Measurements from ENCODE around the gene PCTP.
A peak's percentile ranks its signal among the peaks of the same experiment; 100 is the strongest.

The PCTP gene

DNA sequence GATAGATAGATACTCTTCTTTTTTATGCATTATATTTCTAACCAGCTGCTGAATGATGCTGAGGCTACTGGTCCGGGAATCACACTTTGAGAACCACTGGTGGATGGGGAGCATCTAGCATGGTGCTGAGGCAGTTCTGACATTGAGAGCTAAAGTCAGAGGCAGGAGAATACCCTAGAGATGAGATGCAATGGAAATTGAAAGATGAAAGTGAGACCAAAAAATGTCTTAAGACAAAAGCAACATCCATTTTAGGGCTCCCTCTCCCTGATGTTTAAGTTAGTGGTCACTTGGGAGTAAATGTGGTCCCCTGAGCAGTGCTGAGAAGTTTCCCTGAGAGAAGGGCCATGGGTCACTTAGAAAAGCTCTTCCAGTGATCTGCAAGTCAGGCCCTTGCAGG lies 6.8 kb downstream of the PCTP start:
- no peak for DNase-seq (ENCODE audit: low read depth in 2 of 2)

DNA sequence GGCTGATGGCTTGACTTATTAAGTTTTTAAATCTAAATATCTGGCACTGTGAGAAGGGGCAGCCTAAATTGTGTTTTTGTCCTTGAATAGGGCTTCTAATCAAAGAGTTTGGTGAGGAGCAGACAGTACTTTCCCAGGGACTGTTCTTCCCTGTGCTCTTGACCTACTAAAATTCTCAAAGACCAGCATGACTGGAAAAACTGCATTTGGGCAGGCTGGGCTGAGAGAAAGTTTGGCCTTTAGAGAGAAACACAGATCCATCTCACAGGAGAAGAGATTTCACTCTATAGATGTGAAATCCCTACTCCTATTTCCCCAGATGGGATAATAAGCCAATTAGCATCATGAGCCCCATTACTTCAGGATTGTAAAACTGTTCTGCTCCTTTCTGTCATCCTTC lies 7.3 kb downstream of the PCTP start:
- no peak for DNase-seq (ENCODE audit: low read depth in 2 of 2)

DNA sequence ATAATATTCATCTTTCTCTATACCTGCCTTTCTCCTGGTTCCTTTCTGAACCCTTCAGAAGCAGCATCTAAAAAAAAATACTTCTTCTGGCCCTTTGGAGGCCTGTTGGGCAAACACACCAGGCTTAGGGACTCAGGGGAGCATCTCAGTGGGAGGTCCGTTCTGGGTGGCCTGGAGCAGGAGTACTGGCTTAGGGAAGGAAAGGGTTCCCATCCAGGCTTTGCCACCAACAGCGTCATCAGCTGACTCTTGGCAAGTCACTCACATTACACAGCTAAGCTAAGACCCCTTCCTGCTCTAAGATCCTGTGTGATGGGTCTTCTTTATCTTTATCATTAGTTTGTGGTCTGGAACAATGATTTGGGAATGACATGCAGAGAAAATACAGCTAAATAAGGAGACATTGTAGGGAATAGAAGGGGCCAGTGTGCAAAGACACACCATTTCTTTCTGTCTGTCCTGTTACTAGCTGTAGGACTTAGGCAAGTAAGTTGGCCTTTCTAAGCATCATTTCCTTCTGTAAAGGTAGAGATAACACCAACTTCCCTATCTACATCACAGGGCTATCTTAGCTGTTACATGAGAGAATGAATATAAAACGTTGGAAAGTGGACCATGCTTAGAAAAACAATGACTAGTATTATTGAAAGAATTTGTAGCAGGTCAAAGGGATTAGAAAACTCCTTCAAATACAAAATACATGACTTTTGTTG lies 9.9 kb downstream of the PCTP start:
- DNase-seq (ENCODE audit: low read depth in 2 of 2) = no peak

DNA sequence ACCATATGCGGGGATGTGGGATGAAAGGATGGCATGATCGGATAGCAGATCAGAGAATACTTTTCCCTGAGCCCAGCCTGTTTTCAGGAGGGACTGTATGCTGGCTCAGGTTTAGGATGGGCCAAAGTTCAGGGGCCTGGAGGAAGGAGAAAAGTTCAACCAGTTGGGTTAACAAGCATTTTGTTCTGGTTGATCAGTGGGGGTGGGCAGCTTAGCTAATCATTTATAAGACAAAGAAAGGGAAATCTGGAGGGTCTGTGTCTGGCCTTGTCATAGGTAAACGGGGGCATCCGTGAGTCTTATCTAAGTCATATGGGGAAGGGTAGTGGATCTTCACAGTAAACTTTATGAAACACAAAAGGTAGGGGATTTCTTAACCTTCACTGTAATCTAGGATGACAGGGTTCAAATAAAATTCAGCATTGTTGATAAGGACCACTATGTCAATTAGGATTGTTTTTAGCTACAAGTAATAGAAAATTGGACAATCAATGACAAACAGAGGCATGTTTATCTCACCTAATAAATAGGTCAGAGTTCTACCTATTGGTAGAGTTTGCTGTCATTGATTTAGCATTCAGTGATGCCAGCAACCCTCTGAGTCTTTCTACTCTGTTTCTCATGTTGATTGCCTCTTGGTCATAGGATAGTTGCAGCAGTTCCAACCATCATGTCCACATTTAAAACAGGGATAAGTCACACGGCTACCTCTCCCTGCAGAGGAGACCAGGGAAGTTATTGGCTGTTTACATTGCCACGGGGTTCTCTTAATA lies 11.4 kb downstream of the PCTP start:
- DNase-seq (ENCODE audit: low read depth in 2 of 2) = no peak

DNA sequence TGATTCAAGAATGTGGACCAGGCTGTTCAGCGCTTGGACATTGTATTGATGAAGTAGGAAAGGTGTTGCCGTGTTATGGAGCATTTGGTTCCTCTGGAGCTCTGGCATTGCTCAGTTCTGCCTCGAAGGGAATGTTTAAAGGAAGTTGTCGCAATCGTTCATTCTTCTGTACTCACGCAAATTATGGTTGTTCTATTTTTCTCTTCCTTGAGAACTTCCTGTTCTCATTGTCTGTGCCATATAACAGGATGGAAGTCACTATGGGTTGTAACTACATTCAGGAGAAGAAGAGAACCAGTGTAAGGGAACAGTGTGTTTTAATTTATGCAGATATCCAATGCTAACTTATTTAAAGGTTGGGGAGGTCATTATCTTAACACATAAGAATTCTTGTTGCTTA lies 13.0 kb downstream of the PCTP start:
- no peak for DNase-seq (ENCODE audit: low read depth in 2 of 2)

DNA sequence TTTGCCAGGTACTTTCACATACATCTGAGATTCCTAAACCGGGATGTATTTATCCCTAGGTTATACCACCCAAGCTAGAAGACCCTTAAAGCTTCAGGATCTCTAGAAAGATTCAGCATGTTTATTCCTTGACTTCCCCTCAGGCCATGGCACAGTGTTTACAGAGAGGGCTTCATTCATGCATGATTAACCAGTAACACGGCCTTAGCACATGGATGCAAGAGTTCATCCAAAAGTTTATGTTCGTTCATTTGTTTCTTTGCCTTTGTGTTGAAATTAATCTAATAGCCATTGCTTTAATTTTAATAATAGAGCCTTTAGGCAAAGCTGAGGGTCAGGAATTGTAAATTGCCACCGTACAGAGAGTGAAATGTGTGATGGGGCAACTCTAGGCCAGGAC lies 13.8 kb downstream of the PCTP start:
- no peak for DNase-seq (ENCODE audit: low read depth in 2 of 2)

DNA sequence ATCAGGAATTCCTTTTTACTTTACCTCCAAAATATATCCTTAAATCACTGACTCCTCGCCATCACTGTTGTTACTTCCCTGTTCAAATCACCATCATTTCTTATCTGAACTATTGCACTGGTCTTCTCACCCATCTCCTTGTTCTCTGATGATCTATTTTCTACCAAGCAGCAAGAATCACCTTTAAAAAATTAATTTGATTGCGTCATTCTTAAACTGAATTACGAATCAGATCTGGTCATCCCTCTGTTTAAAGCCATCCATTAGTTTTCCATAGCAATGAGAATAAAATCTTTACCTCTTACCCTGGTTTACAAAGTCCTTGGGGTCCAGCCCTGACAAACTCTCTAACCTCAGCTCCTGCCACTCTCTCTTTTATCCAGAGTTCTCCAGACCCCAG lies 14.6 kb downstream of the PCTP start:
- no peak for DNase-seq (ENCODE audit: low read depth in 2 of 2)

DNA sequence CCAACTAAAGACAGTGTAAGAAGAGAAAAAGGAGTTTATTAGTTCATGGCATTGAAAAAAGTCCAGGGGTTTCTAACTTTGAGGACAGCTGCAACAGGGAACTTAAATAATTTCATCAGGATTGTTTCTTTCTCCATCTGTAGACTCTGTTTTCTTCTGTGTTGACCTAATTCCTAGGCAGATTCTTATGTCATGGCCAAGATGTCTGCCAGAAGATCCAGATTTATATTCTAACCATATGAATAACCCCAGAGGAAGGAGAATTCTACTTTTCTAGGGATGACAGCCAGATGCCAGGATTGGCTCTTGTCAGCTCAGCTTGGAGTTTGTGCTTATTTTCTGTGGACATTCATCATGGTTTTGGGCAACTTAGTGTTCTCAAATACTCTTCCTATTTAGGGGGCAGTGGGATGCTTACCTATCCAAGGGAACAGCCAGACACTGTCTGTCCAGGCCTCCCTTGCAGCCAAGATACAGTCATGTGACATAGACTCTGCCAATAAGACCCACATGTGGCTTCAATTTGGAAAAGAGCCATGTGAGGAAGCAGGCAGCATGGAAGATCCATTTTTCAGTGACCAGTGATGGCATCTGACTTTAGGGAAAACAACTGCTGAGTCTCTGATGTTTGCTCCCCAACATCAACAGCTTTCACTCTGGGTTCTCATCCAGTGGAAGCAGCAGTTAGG lies 18.2 kb downstream of the PCTP start:
- DNase-seq (ENCODE audit: low read depth in 2 of 2) = no peak

DNA sequence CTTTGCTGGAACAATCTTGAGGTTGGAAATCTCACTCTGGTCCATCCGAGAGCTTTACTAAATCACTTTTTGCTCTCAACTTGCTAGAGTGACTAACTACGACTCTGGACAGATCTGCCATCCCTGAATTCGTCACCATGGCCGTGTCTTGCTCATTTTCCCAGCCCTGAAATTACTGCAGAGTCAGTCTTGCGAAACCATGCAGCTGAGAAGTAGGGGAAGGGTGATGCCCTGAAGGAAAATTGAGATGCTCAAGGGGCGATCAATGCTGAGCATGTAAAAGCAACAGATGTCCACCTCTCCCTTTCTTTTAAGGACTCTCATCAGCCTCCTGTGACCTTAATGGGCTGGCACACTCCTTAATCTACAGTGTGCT lies 18.8 kb downstream of the PCTP start:
- DNase-seq (ENCODE audit: low read depth in 2 of 2) = peak; percentile 48 to 52

DNA sequence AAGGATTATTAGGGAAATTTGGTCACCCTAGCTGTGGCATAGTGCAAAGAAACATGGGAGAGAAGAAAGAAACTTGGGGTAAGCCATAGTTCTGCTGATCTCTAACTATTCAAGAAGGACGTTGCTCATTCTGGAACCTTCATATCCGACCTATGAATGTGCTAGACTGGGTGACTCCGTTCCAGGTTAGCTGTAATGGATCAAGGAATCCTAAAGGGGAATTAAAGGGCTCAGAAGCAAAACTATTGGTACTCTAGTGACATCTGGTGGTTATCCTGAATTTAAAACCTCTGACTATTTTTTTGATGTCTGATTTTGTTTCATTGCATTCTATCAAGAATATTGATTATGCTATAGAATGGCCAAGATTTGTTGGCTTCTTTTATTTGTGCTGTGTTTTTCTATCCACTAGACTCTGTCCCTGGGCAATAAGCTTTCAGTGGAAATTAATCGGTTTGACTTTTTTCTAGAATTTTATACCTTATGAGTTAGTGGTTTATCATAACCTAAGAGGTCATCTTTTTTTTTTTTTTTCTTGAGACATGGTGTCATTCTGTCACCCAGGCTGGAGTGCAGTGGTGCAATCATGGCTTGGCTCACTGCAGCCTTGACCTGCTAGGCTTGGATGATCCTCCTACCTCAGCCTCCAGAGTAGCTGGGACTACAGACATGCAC lies 19.5 kb downstream of the PCTP start:
- DNase-seq (ENCODE audit: low read depth in 2 of 2) = peak; percentile 45 to 48

DNA sequence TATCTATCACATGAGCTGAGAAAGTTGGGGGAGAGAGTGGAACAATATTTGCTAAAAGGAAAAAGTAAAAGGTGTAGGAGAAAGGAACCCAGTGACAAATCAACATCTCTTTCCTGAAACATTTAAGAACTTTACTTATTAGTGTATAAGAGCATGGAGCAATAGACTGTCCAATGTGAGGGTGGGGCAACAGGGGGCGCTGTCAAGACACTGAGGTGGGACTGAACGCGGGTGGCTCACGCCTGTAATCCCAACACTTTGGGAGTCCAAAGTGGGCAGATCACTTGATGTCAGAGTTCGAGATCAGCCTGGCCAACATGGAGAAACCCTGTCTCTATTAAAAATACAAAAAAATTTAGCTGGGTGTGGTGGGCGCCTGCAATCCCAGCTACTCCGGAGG lies 21.2 kb downstream of the PCTP start:
- no peak for DNase-seq (ENCODE audit: low read depth in 2 of 2)

DNA sequence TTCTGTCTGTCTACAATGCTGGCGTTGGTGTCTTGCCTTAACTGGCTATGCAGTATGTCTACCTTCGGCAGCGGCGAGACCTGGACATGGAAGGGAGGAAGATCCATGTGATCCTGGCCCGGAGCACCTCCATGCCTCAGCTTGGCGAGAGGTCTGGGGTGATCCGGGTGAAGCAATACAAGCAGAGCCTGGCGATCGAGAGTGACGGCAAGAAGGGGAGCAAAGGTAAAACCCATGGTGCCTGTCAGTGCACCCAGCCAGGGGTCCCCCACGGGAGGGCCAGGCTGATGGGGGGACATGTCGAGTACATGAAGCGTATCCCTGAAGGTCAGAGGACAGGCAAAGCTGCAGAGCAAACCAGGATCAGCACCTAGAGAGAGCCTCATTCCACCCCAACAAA lies 22.8 kb downstream of the PCTP start:
- no peak for DNase-seq (ENCODE audit: low read depth in 2 of 2)

DNA sequence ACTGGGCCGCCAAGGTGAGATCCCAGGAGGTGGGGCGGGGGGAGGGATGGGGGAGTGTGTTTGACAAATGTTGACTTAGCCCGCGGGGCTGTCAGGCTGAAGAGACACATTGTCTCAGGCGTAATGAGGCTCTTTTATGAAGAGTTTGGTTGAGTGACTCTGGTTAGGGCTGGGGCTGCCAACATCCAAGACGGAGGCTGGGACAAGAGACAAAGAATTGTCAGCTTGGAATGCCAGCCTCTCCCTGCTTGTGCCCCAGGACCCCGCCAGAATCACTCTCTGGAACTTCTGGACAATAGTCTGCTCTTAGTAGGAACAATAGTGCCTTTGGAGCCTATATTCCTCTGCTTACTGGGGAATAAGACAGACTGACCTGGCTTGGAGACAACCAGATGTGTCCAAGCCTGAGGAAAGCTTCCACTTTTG lies 24.0 kb downstream of the PCTP start:
- DNase-seq (ENCODE audit: low read depth in 2 of 2) = no peak

DNA sequence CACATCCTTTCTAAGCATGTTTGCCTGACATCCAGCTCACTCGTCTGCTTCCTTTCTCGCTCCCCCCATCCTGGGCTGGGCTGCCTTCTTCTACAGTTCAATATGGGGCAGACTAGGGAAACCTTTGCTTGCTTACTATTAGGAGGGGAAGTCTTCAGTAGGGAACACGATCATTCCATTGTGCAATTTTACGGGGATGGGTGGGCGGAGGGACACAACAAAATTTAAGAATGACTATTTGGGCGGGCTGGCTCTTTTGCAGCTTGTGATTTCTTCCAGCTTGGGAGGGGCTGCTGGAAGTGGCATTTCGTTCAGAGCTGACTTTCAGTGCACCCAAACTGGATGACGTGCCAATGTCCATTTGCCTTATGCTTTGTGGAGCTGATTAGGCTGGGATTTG lies 25.4 kb downstream of the PCTP start:
- no peak for DNase-seq (ENCODE audit: low read depth in 2 of 2)

DNA sequence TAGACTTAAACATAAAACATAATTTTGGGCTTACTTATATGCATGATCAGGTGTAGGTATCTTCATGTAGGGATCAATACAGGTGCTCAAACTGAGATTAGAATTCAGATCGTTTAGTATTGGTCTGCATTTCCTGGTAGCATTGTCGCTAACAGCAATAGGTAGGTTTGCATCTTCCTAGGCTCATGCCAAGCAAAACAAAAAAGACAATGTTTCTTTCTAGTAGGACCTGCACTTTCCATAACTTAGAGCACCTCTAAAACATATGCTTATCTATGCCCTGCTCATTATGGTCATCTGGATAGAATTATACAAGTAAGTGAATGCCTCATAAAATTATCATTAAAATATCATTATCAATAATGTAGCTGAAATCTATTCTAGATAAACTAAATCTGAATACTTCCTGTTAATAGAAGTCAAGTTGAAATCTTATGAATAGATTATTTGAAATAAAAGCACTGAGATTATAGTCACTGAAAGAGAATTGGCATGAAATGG lies 26.7 kb downstream of the PCTP start:
- DNase-seq (ENCODE audit: low read depth in 2 of 2) = no peak

DNA sequence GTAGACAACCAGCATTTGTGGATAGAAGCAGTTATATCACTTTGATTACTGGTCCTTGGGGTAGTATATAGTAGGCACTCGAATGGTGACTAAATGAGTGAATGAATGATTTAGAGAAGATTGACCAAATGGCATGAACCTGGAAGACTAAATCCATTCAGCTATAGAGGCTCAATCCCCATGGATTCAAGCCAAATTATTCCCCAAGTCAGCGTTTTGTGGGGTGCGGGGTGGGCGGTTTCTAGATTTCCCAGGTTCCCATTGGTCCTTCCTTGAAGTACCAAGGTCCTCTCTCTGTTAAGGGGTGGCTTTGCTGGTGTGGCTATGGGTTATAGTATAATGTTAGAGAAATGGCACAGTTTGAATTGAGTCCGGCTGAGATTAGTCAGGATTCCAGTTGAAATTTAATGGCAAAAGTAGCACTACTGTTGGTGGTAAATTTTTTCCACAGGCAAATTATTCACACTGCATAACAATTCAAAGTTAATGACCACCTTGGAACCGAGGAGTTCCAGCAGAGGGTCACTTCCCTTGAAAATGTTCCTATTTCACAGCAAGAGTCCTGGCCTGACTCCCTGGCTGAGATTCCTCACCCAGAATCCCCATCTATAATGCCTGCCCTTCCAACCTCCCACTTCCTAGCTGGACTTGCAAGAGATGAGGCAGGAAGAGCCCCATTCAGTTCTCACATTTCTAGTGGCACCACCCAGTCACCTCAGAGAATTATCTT lies 27.7 kb downstream of the PCTP start:
- no peak for DNase-seq (ENCODE audit: low read depth in 2 of 2)

DNA sequence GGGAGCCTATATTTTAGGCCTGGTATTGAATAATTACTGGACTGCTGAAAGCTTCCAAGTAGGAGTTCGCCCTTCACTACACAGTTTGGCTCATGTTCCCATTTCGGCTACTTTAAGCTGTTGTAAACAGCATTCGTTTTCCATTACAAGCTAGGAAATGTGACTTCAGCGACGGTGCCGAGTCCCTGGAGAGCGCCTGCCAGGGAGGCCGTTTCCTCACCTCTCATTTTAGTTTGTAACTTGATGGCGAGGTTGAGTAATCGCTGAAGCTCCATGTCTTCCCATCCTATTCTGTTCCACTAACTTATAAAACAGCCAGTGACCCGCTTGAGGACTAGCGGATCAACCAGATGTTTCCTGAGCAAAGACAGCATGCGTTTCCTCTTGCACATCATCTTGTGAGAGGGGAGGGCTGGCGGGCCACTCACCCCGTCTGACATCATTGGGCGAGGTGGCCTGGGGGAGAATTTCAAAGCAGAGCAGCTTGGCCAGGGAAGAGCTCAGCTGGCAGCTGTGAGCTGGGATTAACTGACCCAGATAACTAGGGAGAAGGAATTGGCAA lies 32.9 kb downstream of the PCTP start:
- DNase-seq (ENCODE audit: low read depth in 2 of 2) = no peak

DNA sequence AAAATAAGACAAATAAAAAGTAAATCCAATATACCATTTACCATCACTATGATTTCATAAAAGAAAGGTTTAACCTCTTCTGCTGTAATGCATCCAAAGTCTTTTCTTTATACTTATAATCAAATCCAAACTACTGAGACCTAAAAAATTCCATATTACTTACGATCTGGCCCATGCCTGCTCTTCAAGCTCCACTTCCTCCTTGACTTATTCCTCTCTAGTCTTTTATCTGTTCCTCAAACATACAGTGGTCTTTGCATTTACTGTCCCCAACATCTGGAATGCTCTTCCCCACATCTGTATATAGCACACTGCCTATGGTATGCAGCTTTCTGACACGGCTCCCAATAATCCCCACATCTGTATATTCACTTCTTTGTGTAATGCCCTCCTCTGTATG lies 33.8 kb downstream of the PCTP start:
- no peak for DNase-seq (ENCODE audit: low read depth in 2 of 2)

DNA sequence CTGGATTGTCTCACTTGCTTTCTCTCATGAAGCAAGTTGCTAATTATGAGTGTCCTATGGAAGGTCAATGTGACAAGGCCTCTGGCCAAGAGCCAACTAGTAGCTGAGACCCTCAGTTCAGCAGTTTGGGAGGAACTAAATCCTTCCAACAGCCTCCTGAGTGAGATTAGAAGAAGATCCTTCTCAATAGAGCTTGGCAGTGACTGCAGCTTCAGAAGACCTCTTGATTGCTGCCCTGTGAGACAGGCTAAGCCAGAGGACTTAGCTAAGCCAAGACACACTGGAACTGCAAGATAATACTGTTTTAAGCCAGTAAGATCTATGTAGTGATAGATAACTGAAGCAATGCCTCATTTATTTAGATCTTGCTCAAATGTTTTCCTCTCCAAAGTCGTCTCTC lies 34.3 kb downstream of the PCTP start:
- DNase-seq (ENCODE audit: low read depth in 2 of 2) = no peak

DNA sequence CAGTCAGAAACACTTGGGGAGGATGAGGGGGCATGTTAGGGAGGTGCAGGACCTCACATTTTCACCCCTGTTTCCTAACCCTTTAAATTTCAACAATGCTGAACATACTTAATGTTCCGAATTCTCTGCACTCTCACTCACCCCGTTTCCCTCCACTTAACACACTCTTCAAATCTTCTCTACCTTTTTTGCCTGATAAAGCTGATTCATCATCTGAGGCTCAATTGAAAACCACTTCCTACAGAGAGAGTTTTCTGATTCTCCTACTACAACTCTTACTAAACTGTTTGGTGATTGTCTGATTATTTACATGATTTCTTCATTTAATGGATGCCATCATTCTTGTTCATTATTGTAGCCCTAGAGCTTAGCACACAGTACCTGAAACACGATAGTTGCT lies 42.4 kb downstream of the PCTP start:
- DNase-seq (ENCODE audit: low read depth in 2 of 2) = no peak

Measured in fibroblast of skin of left quadriceps (primary cell).